ENCODE results near the gene TFR2.

TFR2 gene

GRCh38 chr7:100613412-100614175 lies 27.8 kb downstream of the TFR2 start:
- DNase-seq (ENCODE audit: low spot score) = no peak

- DNase-seq (ENCODE audit: low spot score) = no peak
Observed at GRCh38 chr7:100612730-100613390, 28.5 kb downstream of the TFR2 start.

GRCh38 chr7:100611983-100612729 lies 29.2 kb downstream of the TFR2 start, which contains the start of gene MOSPD3:
Gene MOSPD3, plus strand, starts transcription at chr7:100612540. Its CDS starts 252 bp downstream, at chr7:100612792.
- peak; percentile 100 for DNase-seq (ENCODE audit: low spot score)

GRCh38 chr7:100609958-100610357 lies 31.4 kb downstream of the TFR2 start:
- no peak for DNase-seq (ENCODE audit: low spot score)

GRCh38 chr7:100607111-100607510 lies 34.2 kb downstream of the TFR2 start:
- DNase-seq (ENCODE audit: low spot score) = no peak

- DNase-seq (ENCODE audit: low spot score) = no peak
Observed at GRCh38 chr7:100606313-100606712, 35.0 kb downstream of the TFR2 start.

- no peak for DNase-seq (ENCODE audit: low spot score)
Observed at GRCh38 chr7:100604976-100605911, 36.1 kb downstream of the TFR2 start.

GRCh38 chr7:100604028-100604975 lies 37.0 kb downstream of the TFR2 start:
- peak; percentile 72 for DNase-seq (ENCODE audit: low spot score)

- DNase-seq (ENCODE audit: low spot score) = peak; percentile 62
Observed at GRCh38 chr7:100603726-100604027, 37.7 kb downstream of the TFR2 start.

- peak; percentile 62 for DNase-seq (ENCODE audit: low spot score)
Observed at GRCh38 chr7:100602889-100603725, 38.2 kb downstream of the TFR2 start.

GRCh38 chr7:100600730-100601038 lies 40.7 kb downstream of the TFR2 start:
- DNase-seq (ENCODE audit: low spot score) = no peak

- DNase-seq (ENCODE audit: low spot score) = no peak
Observed at GRCh38 chr7:100599911-100600729, 41.2 kb downstream of the TFR2 start.

GRCh38 chr7:100598425-100598824 lies 42.9 kb downstream of the TFR2 start:
- DNase-seq (ENCODE audit: low spot score) = no peak

GRCh38 chr7:100595188-100595587 lies 46.2 kb downstream of the TFR2 start:
- no peak for DNase-seq (ENCODE audit: low spot score)

- DNase-seq (ENCODE audit: low spot score) = no peak
Observed at GRCh38 chr7:100591596-100591995, 49.8 kb downstream of the TFR2 start.

- DNase-seq (ENCODE audit: low spot score) = no peak
Observed at GRCh38 chr7:100590077-100590737, 51.1 kb downstream of the TFR2 start.

GRCh38 chr7:100589341-100589947 lies 51.9 kb downstream of the TFR2 start:
- DNase-seq (ENCODE audit: low spot score) = no peak

- no peak for DNase-seq (ENCODE audit: low spot score)
Observed at GRCh38 chr7:100588438-100588837, 52.9 kb downstream of the TFR2 start.
